ENCODE data around the gene NPTX1.

DNA sequence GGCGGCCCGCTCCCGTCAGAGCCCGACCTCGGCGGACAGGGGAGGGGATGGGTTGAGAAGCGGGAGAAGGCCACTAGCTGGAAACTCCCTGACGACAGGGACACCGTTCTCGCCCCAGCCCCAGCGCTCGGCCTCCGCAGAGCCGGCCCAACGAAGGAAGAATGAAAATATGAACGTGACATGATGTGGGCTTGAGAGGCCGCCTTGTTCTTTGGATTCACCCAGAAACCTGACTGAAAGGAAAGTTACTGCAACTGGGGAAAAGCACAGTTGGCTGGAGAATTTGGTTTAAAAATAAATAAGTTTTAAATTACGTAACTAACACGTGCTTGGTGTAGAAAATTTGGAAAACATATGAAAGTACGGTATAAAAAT lies 21.1 kb downstream of the NPTX1 start:
- TF ChIP-seq EZH2 (IDR thresholded peaks at IDR 0.05; ENCODE audit: borderline replicate concordance, low read length) (no peak), CTCF (conservative IDR thresholded peaks at IDR 0.05 in 1 of 2, IDR thresholded peaks at IDR 0.05 in 1 of 2; ENCODE audit: extremely low read depth in 1 of 2, insufficient read depth in 1 of 2, low read depth in 1 of 2, low read length in 2 of 2) (no peak)

Data from mammary epithelial cell (primary cell).